A673 (cell line): ENCODE measurements around the gene CCDC39. TPM values are rescaled to one million over a fixed set of nuclear protein-coding genes. Genes with fewer than 3 reads are reported as not detected.

ENCODE experiments used
- BruUV-seq: library from RNA; stranded (reverse); fragments of 400-500 nt; replicated peaks from 2 replicates; lab custom pipeline; 2021; lab: Mats Ljungman, UMichigan
- CTCF ChIA-PET: fragments of 300-600 bp; sonication (Branson Sonifier 250); formaldehyde crosslinking; loops from one replicate; lab custom pipeline; 2022; ENCODE audit warnings: antibody characterized with exemption; lab: Charles Lee
- POLR2A ChIA-PET: fragments of 300-600 bp; sonication (Branson Sonifier 250); formaldehyde crosslinking; loops from one replicate; lab custom pipeline; 2022; ENCODE audit warnings: antibody characterized with exemption; ENCODE audit not compliant: low non-redundant PET; lab: Charles Lee
- DNase-seq: peaks from one replicate; pipeline ENCODE4 v3.0.0-alpha.2; 2015; ENCODE audit warnings: low spot score
- H3K27ac ChIP-seq: fragments of 200-600 bp; sonication (generic); 2 replicates; pipeline ENCODE4 v1.5.1; 2016; ENCODE audit warnings: mixed run types, low read depth, mild to moderate bottlenecking, mixed read lengths, antibody characterized with exemption, low read length; ENCODE audit not compliant: poor library complexity, severe bottlenecking
- H3K27me3 ChIP-seq: fragments of 200-600 bp; sonication (generic); replicated peaks from 2 replicates; pipeline ENCODE4 v1.6.1; 2017; ENCODE audit warnings: mixed run types, low read depth, mild to moderate bottlenecking, mixed read lengths, antibody characterized with exemption, low read length; ENCODE audit not compliant: insufficient read depth, poor library complexity
- H3K36me3 ChIP-seq: fragments of 200-600 bp; sonication (generic); 2 replicates; pipeline ENCODE4 v1.6.1; 2016; ENCODE audit warnings: mixed run types, mild to moderate bottlenecking, mixed read lengths, antibody characterized with exemption, low read length; ENCODE audit not compliant: insufficient read depth, poor library complexity, severe bottlenecking
- H3K4me1 ChIP-seq: fragments of 200-600 bp; sonication (generic); 2 replicates; pipeline ENCODE4 v1.6.1; 2017; ENCODE audit warnings: mixed run types, mild to moderate bottlenecking, mixed read lengths, antibody characterized with exemption, low read length; ENCODE audit not compliant: insufficient read depth, poor library complexity, severe bottlenecking
- H3K4me3 ChIP-seq: fragments of 200-600 bp; sonication (generic); 2 replicates; pipeline ENCODE4 v1.5.1; 2016; ENCODE audit warnings: low read depth, mixed run types, mild to moderate bottlenecking, mixed read lengths, low read length; ENCODE audit not compliant: poor library complexity, severe bottlenecking
- H3K9me3 ChIP-seq: fragments of 200-600 bp; sonication (generic); 2 replicates; pipeline ENCODE4 v1.6.1; 2016; ENCODE audit warnings: mixed run types, low read depth, mild to moderate bottlenecking, mixed read lengths, antibody characterized with exemption, low read length; ENCODE audit not compliant: poor library complexity, severe bottlenecking
- CTCF ChIP-seq: fragments of 300-800, 200-600 bp; sonication (generic); conservative IDR thresholded peaks from 2 replicates; pipeline ENCODE4 v1.5.1; 2017; ENCODE audit warnings: low read depth, mild to moderate bottlenecking, antibody characterized with exemption, low read length, moderate library complexity, mixed read lengths
- EZH2 ChIP-seq: fragments of 200-600 bp; sonication (generic); IDR thresholded peaks from 2 replicates; pipeline ENCODE4 v1.6.1; 2017; ENCODE audit warnings: borderline replicate concordance, low read depth, mild to moderate bottlenecking, mixed read lengths, antibody characterized with exemption, low read length; ENCODE audit not compliant: poor library complexity, severe bottlenecking
- intact Hi-C: fragments of 100-400 bp; cut with micrococcal nuclease; formaldehyde crosslinking; loops from one replicate; pipeline ENCODE4 v1.10.0; 2022; ENCODE audit not compliant: unreplicated experiment
- total RNA-seq: library from RNA; stranded (reverse); gene quantifications from 2 replicates; pipeline ENCODE4 v1.2.3, GENCODE V29; 2021

The CCDC39 gene
- total RNA-seq, 1 experiment from 2014 or later = not detected

GRCh38 chr3:180690061-180690460, 10.8 kb upstream of the CCDC39 start:
- BruUV-seq = no TSS peak
- DNase-seq = no peak
- Histone ChIP-seq H3K9me3 (no peaks in the 10 kb centered on the region), H3K4me3 (no peak overlapping the region), H3K4me1 (no peaks in the 10 kb centered on the region), H3K27ac (no peak overlapping the region), H3K27me3 (peaks cover 36% of the 10 kb centered on the region), H3K36me3 (no peaks in the 10 kb centered on the region)
- no peak for TF ChIP-seq EZH2
- peak; percentile 36; the same call in 1 of the 2 replicates for TF ChIP-seq CTCF
- ChIA-PET POLR2A (no interaction called here), CTCF (no interaction called here)
- intact Hi-C loops = no loop called here

DNA sequence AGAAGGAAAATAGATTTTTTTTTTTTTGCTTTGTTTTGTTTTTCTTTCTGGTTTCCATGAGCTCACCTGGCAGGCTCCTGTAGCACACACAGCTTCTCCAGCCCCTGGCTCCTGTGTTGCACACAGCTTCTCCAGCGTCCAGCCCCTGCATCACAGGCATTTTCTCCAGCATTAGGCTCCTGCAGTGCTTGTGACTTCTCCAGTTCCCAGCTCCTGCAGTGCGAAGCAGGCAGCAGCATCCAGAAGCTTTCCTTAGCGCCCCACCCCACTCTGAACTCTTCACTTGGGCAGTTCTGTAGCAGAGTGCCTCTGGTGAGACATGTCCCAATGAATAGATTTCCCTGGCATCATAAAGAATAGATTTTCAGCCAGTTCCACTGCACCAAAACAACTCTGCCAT, 5.5 kb upstream of the CCDC39 start:
- TF ChIP-seq CTCF (no peak), EZH2 (no peak)
- Histone ChIP-seq H3K4me3 (no peak overlapping the region), H3K36me3 (no peaks in the 10 kb centered on the region), H3K27me3 (peaks cover 67% of the 10 kb centered on the region), H3K4me1 (peaks cover 4% of the 10 kb centered on the region), H3K27ac (no peak overlapping the region), H3K9me3 (no peaks in the 10 kb centered on the region)
- BruUV-seq = no TSS peak
- CTCF ChIA-PET = interaction anchor here (0.7 kb wide), 1 partner anchor 23 kb away, joined by 5 read pairs; no protein-coding TSS in a partner anchor
- POLR2A ChIA-PET = no interaction called here
- intact Hi-C loops = no loop called here
- DNase-seq = no peak

DNA sequence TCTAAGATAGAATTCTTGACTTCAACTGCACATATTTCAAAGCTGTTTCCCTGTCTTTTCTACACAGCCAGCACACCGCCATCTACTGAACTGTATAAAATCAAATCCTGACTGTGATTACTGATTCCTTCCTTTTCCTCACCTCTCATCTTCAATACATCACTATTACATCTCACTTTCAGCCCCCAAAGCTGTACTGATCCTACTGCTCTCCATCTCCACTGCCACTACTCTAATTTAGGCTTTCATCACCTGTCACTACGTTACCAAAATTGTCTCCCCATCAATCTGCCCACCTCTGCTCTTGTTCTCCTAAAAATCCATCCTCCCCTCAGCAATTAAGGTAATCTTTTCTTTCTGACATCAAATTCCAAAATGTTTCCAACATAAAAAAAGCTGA, 4.5 kb upstream of the CCDC39 start:
- H3K4me1 ChIP-seq = peaks cover 4% of the 10 kb centered on the region
- no peaks in the 10 kb centered on the region for H3K9me3 ChIP-seq
- no peak overlapping the region for H3K27ac ChIP-seq
- intact Hi-C loops = no loop called here
- H3K36me3 ChIP-seq = no peaks in the 10 kb centered on the region
- peaks cover 77% of the 10 kb centered on the region for H3K27me3 ChIP-seq
- BruUV-seq = no TSS peak
- no peak for DNase-seq
- no peak overlapping the region for H3K4me3 ChIP-seq
- ChIA-PET CTCF (no interaction called here), POLR2A (no interaction called here)
- no peak for TF ChIP-seq CTCF
- no peak for TF ChIP-seq EZH2
